ENCODE data around the gene CYGB.
A peak's percentile ranks its signal among the peaks of the same experiment; 100 is the strongest.

CYGB gene

GRCh38 chr17:76549215-76549518 is 11.7 kb upstream of the CYGB start:
- no peak for DNase-seq

DNA sequence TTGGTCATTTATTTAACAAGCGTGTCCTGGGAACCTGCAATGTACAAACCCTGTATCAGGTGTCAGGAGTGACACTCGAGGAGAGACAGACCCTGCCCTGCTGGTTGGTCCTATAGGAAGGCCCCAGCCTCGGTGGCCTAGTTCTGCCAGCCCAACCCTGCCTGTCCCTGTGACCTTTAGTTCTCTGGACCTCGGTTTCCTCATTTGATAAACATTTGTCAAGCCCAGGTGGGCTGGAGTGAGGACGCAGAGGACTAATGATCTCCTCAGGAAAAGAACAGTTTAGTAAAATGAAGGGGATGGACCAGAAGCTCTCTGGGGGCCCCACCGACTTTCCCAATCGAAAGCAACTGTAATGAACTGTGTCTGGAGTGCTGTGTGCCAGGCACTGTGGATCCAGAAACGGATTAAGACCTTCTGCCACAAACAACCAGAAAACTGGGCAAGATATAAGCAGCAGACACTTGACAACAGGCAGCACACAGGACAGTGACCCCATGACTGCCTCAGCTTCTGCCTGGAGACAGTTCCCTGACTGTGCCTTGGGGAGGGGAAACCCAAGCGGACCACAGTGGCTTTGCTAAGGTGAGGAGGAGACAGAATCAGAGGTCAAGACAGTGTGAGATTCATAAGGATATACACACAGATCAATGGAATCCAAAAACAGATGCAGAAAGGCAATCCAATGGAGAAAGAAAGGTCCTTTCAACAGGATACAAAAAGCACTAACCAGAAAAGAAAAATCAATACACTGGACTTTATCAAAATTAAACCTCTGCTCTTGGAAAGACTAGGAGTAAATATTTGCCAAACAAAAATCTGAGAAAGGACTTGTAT is 11.1 kb upstream of the CYGB start:
- no peak for DNase-seq

- no peak for DNase-seq
Observed at GRCh38 chr17:76547642-76548202, 10.2 kb upstream of the CYGB start.

DNA sequence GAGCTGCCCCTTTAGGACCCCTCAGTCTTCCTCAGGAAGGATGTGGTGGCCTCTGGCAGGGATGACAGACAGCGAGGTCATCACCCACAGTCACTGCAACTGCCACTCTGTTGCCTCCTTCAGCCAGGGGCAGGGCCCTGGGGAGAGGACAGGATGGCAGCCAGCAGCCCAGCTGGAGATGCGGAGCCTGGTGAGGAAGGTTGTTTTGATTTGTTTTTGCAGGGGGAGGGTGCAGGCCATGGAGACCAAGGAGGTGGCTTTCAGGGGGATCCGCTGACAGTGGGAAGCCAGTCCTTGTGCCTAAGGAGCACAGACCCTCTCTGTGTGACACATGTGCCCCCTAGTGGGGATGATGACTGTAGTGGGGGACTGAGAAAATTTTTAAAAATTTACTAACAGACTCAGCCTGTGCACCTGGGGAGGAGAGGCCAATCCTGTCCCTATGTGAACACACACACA is 9.7 kb upstream of the CYGB start:
- peak; percentile 73 for DNase-seq

DNA sequence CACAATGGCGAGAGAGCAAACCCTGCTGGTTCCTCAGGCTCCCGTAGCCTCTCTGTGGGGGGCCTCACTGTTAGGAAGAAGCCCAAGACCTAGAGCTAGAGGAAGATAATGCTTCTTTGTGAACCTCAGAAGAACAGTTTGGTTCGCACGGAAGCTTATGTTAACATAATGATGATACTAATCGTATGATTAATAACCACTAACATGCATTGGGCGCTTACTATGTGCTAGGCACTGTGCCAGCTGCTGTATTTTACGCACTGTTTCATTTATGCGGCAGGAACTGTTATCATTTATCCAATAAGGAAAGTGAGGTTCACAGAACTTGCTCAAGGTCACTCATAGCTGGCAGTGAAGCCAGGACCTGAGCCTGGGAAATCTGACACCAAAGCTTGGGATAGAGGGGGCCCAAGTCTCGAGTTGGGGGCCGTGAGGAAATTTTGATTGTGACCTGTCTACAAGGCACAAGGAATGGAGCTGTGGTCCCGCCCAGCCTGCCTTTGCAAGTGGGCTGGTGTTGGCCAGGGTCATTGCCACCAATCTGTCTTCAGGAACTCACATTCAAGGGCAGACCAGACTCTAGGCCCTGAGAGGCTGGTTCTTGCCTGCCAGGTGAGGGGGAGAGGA is 9.2 kb upstream of the CYGB start:
- peak; percentile 95 for DNase-seq

- DNase-seq = no peak
Observed at GRCh38 chr17:76545918-76546555, 8.5 kb upstream of the CYGB start.

- no peak for DNase-seq
Observed at GRCh38 chr17:76544546-76545365, 7.2 kb upstream of the CYGB start.

- DNase-seq = no peak
Observed at GRCh38 chr17:76543826-76544545, 6.5 kb upstream of the CYGB start.

DNA sequence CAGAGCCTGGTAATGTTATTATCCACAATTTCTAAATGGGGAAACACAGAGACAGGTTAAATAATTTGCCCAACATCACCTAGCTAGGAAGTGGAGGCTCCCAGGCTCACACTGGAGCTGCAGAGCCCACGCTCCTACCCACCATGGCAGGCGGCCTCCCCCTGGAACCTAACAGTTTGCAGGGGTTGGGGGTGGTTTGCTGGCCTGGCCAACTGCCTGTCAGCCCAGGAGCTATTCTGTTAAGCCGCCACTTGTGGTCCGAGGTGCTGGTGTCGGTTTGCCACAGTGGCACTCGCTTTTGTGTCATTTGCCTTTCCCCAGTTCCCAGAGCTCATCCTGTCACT is 5.9 kb upstream of the CYGB start:
- no peak for DNase-seq

DNA sequence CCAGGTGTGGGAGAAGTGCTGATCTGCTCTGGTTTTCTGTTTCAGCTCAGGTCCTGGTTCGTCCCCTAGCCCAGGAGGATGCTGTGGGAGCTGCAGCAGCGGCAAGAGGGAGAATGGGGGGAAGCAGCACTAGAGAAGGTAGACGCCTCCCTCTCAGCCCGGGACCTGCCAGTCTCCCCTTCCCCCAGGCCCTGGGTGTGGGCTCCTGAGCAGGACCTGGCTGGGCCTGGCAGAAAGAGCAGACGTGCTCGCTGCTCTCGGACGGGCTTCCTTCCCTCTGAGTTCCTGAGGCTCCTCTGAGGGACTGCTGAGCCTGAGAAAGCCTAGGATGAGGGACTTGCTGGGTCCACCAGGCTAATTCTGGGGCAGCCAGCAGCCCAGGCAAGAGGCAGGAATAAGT is 5.5 kb upstream of the CYGB start:
- DNase-seq = no peak

GRCh38 chr17:76542566-76542971 is 5.1 kb upstream of the CYGB start:
- DNase-seq = no peak

DNA sequence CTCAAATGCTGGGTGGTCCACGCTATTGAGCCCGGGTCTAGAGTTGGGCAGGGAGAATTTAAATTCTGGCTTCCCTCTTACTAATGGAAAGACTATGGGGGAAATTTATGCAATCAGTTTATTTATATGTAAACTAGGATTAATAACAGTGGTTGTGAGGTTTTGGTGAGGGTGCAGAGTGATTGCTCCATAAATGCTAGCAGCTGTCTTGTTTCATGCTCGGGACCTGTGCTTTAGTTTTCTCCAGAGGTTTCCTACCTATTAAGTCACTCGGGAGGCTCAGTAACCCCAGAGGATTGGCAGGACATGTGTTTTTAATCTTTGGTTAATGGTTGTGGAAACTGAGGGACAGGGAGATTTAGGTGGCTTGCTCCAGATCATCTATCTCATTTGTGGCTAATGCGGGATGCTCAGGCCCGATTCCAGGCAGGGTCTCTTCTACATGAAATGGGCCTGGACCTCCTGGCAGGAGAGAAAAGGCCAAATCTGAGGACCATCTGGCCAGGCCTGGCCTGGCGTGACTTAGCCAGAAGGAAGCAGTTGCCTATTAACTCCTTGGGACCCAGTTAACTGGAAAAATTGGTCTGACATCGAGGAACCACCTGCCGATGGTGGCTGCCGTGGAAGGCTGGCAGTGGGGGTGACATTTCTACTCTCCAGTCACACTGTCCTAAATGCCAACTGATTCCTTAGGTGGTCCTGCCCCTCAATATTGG is 4.4 kb upstream of the CYGB start:
- DNase-seq = no peak

DNA sequence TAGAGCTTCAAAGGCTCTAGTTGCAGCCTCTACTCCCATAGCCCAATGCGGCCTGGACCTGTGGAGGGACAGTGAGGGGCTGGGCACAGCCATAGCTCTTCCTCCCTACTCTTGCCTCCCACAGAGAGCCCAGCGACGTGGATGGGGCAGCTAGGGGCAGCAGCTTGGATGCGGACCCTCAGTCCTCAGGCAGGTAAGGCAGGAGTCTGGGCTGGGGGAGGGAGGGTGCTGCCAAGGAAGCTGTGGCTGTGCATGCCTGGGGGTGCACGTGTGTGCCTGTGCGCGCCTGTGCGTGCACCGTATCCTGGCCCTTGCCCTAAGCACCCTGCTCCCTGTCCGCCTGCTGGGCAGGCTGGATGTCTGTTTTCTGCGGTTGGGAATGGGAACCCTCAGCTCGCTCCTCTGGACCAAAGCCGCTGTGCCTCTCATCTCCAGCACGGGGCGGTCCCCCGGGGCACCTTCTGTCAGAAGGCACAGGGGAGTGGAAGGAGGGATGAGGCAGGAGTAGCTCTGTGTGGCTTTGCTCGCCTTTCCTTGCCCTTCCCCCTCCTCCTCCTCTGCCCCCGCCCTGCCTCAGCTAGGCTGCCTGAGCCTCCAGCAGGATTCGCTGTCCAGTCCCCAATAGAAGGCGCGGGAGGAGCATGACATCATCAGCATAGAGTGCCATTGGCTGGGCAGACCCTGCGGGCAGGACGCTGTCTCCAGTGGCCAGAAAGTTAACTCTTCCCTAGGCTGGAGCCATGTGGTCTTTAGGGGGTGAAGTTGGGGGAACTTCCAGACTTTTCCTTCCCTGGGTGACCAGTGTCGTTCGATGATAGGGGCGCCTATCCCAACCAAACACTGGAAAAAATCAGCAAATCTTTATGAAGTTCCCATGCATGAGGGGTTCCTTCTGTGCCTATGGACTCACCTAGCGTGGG is 3.1 kb upstream of the CYGB start:
- DNase-seq = peak; percentile 93

GRCh38 chr17:76539631-76540271 is 2.2 kb upstream of the CYGB start, which contains the start of gene PRCD:
Gene PRCD (plus strand): TSS chr17:76540044. CDS start chr17:76540142, 98 bp downstream.
- no peak for DNase-seq

DNA sequence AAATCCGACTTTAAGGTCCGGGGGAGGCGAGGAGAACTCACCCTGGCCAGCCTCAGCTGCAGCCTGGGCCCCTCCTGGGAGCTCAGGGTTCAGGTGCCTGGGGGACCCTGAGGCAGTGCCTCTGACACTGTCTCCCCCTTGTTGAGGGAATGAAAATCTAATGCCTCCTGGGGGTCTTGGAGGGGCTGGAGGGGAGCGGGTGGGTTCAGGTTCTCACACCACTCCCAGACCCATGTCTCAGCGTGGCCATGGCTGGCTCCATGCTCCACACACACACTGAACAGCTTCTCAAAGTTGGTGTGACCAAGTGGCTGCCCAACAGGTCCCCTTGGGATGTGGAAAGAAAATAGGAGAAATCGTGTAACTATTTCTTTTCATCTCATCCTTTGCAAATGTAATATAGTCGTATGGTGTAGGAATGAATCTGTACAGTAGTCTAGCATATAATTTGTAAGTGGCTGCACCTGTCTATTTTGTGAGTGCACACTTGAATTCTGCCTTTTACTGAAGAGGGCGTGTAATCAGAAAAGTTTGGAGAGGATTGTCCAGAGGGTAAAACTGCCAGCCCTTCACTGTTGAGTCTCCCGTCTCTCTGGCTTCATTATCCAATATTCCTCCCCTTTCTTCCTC is 1.5 kb upstream of the CYGB start:
- no peak for DNase-seq

DNA sequence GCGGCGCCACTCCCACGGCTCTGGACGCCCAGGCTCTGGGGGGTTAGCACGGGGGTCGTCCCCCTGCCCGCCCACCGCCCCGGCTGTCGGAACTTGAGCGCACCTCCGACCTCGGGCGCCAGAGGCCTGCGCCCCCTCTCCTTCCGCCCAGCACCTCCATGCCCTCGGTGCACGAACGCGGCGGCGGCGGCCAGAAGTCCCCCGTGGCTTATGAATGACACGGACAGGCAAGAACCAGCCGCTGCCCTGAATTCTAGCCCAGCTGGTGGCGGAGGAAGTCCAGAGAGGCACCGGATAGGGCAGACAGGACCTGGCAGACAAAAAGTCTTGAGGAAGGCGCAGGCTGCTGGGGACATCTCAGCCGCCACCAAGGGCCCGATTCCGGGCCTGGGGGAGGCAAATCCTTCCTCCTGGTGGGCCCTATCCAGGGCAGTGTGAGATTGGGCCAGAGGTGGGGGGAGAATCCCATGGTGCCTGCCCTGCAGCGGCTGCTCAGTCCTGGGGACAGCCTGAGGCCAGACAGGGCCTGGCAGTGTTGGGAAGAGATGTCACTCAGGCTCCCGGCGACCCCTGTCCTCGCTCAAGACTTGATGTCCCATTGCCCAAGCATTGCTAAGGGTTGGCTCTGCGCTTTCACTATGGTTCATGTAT is 897 bp upstream of the CYGB start:
- DNase-seq = no peak

- DNase-seq = no peak
Observed at GRCh38 chr17:76537288-76537577, 276 bp downstream of the CYGB start.

- no peak for DNase-seq
Observed at GRCh38 chr17:76536511-76537287, 810 bp downstream of the CYGB start.
